ENCODE measurements around the gene MVB12B. TPM values are rescaled to one million over a fixed set of nuclear protein-coding genes. Genes with fewer than 3 reads are reported as not detected.
"Not testable (repeated sequence)": the region's sequence is repeated elsewhere in the genome, so short reads cannot be mapped to it uniquely, and the experiment has no call there.

MVB12B gene
- total and polyA plus RNA-seq, 7 experiments from 2014 or later = 1.6 to 9.7 (median 3.8) TPM

GRCh38 chr9:126534431-126535186, 208.0 kb downstream of the MVB12B start:
- H3K9me3 ChIP-seq (ENCODE audit: control insufficient read depth in 2 of 3, low read length in 3 of 3) = no peaks in the 10 kb centered on the region
- no peak overlapping the region for H3K27ac ChIP-seq (ENCODE audit: low read depth, low read length)
- Mint-ChIP-seq H3K27me3 (peaks cover 5 to 31% (median 27%) of the 10 kb centered on the region in 5 donors), H3K36me3 (no peaks in the 10 kb centered on the region), H3K27ac (no peak overlapping the region), H3K4me3 (no peak overlapping the region), H3K9me3 (no peaks in the 10 kb centered on the region), H3K4me1 (peaks cover 0 to 2% (median 0%) of the 10 kb centered on the region in 7 donors)
- POLR2A ChIA-PET = no interaction called here
- H3K27me3 ChIP-seq (ENCODE audit: control insufficient read depth in 2 of 2, insufficient read depth in 2 of 2, low read length in 2 of 2) = no peaks in the 10 kb centered on the region
- no peaks in the 10 kb centered on the region for H3K4me1 ChIP-seq (ENCODE audit: control insufficient read depth in 2 of 2, insufficient read depth in 2 of 2, low read length in 2 of 2)
- intact Hi-C loops (cut with micrococcal nuclease) = no loop called here
- no peak for DNase-seq
- CTCF ChIA-PET = no interaction called here
- no peaks in the 10 kb centered on the region for H3K36me3 ChIP-seq (ENCODE audit: control insufficient read depth in 2 of 3, insufficient read depth in 3 of 3, low read length in 3 of 3)
- no peak overlapping the region for H3K4me3 ChIP-seq (ENCODE audit: low read length)
- ATAC-seq = no peak

- DNase-seq (no peak), ATAC-seq (no peak)
- Histone ChIP-seq H3K36me3 (ENCODE audit: control insufficient read depth in 2 of 3, insufficient read depth in 3 of 3, low read length in 3 of 3) (no peaks in the 10 kb centered on the region), H3K27me3 (ENCODE audit: control insufficient read depth in 2 of 2, insufficient read depth in 2 of 2, low read length in 2 of 2) (no peaks in the 10 kb centered on the region), H3K27ac (ENCODE audit: low read depth, low read length) (no peak overlapping the region), H3K4me1 (ENCODE audit: control insufficient read depth in 2 of 2, insufficient read depth in 2 of 2, low read length in 2 of 2) (no peaks in the 10 kb centered on the region), H3K4me3 (ENCODE audit: low read length) (no peak overlapping the region), H3K9me3 (ENCODE audit: control insufficient read depth in 2 of 3, low read length in 3 of 3) (no peaks in the 10 kb centered on the region)
- no peaks in the 10 kb centered on the region for H3K9me3 Mint-ChIP-seq
- H3K27me3 Mint-ChIP-seq = peaks cover 5 to 34% (median 31%) of the 10 kb centered on the region in 5 donors
- no peak overlapping the region for H3K4me3 Mint-ChIP-seq
- POLR2A ChIA-PET = no interaction called here
- peaks cover 0 to 2% (median 0%) of the 10 kb centered on the region in 7 donors for H3K4me1 Mint-ChIP-seq
- no peak overlapping the region for H3K27ac Mint-ChIP-seq
- CTCF ChIA-PET = no interaction called here
- intact Hi-C loops (cut with micrococcal nuclease) = no loop called here
- no peaks in the 10 kb centered on the region for H3K36me3 Mint-ChIP-seq
Measured at GRCh38 chr9:126536131-126536530, 209.5 kb downstream of the MVB12B start.

GRCh38 chr9:126536841-126537465, 210.3 kb downstream of the MVB12B start:
- peaks cover 5 to 33% (median 31%) of the 10 kb centered on the region in 5 donors for H3K27me3 Mint-ChIP-seq
- intact Hi-C loops (cut with micrococcal nuclease) = no loop called here
- H3K27ac Mint-ChIP-seq = no peak overlapping the region
- POLR2A ChIA-PET = no interaction called here
- Histone ChIP-seq H3K9me3 (ENCODE audit: control insufficient read depth in 2 of 3, low read length in 3 of 3) (no peaks in the 10 kb centered on the region), H3K36me3 (ENCODE audit: control insufficient read depth in 2 of 3, insufficient read depth in 3 of 3, low read length in 3 of 3) (no peaks in the 10 kb centered on the region), H3K27me3 (ENCODE audit: control insufficient read depth in 2 of 2, insufficient read depth in 2 of 2, low read length in 2 of 2) (no peaks in the 10 kb centered on the region), H3K4me3 (ENCODE audit: low read length) (no peak overlapping the region), H3K4me1 (ENCODE audit: control insufficient read depth in 2 of 2, insufficient read depth in 2 of 2, low read length in 2 of 2) (no peaks in the 10 kb centered on the region), H3K27ac (ENCODE audit: low read depth, low read length) (no peak overlapping the region)
- CTCF ChIA-PET = no interaction called here
- H3K36me3 Mint-ChIP-seq = no peaks in the 10 kb centered on the region
- H3K4me1 Mint-ChIP-seq = peaks cover 0 to 2% (median 0%) of the 10 kb centered on the region in 7 donors
- DNase-seq = no peak
- H3K4me3 Mint-ChIP-seq = no peak overlapping the region
- ATAC-seq = no peak
- H3K9me3 Mint-ChIP-seq = no peaks in the 10 kb centered on the region

GRCh38 chr9:126538550-126538949, 211.9 kb downstream of the MVB12B start:
- Mint-ChIP-seq H3K27me3 (peaks cover 5 to 31% (median 28%) of the 10 kb centered on the region in 5 donors), H3K4me1 (peaks cover 0 to 2% (median 0%) of the 10 kb centered on the region in 7 donors), H3K36me3 (no peaks in the 10 kb centered on the region), H3K4me3 (no peak overlapping the region), H3K9me3 (no peaks in the 10 kb centered on the region), H3K27ac (no peak overlapping the region)
- CTCF ChIA-PET = interaction anchor here (0.7 kb wide), 1 partner anchor 20 kb away, joined by 3 read pairs; no protein-coding TSS in a partner anchor
- no peak for DNase-seq
- no peak overlapping the region for H3K27ac ChIP-seq (ENCODE audit: low read depth, low read length)
- ATAC-seq = no peak
- POLR2A ChIA-PET = interaction anchor here (0.6 kb wide), 1 partner anchor 18 kb away, joined by 7 read pairs; no protein-coding TSS in a partner anchor
- intact Hi-C loops (cut with micrococcal nuclease) = no loop called here
- no peaks in the 10 kb centered on the region for H3K27me3 ChIP-seq (ENCODE audit: control insufficient read depth in 2 of 2, insufficient read depth in 2 of 2, low read length in 2 of 2)
- H3K9me3 ChIP-seq (ENCODE audit: control insufficient read depth in 2 of 3, low read length in 3 of 3) = no peaks in the 10 kb centered on the region
- no peaks in the 10 kb centered on the region for H3K4me1 ChIP-seq (ENCODE audit: control insufficient read depth in 2 of 2, insufficient read depth in 2 of 2, low read length in 2 of 2)
- no peaks in the 10 kb centered on the region for H3K36me3 ChIP-seq (ENCODE audit: control insufficient read depth in 2 of 3, insufficient read depth in 3 of 3, low read length in 3 of 3)
- no peak overlapping the region for H3K4me3 ChIP-seq (ENCODE audit: low read length)

- H3K4me1 Mint-ChIP-seq; POLR2A ChIA-PET; H3K27me3 ChIP-seq (ENCODE audit: control insufficient read depth in 2 of 2, insufficient read depth in 2 of 2, low read length in 2 of 2); H3K9me3 Mint-ChIP-seq; DNase-seq; ATAC-seq; CTCF ChIA-PET; H3K36me3 ChIP-seq (ENCODE audit: control insufficient read depth in 2 of 3, insufficient read depth in 3 of 3, low read length in 3 of 3); H3K9me3 ChIP-seq (ENCODE audit: control insufficient read depth in 2 of 3, low read length in 3 of 3); intact Hi-C loops (cut with micrococcal nuclease); H3K27ac Mint-ChIP-seq; H3K36me3 Mint-ChIP-seq; H3K4me1 ChIP-seq (ENCODE audit: control insufficient read depth in 2 of 2, insufficient read depth in 2 of 2, low read length in 2 of 2); H3K4me3 ChIP-seq (ENCODE audit: low read length); H3K4me3 Mint-ChIP-seq; H3K27ac ChIP-seq (ENCODE audit: low read depth, low read length): not testable (repeated sequence)
- H3K27me3 Mint-ChIP-seq = peaks cover 0 to 27% (median 24%) of the 10 kb centered on the region in 5 donors
Measured at GRCh38 chr9:126540398-126540797, 213.8 kb downstream of the MVB12B start.

GRCh38 chr9:126543490-126543889, 216.9 kb downstream of the MVB12B start:
- no peaks in the 10 kb centered on the region for H3K9me3 Mint-ChIP-seq
- H3K9me3 ChIP-seq (ENCODE audit: control insufficient read depth in 2 of 3, low read length in 3 of 3) = no peaks in the 10 kb centered on the region
- H3K4me1 Mint-ChIP-seq = peaks cover 0 to 2% (median 0%) of the 10 kb centered on the region in 7 donors
- ChIA-PET CTCF (no interaction called here), POLR2A (no interaction called here)
- DNase-seq (no peak), ATAC-seq (no peak)
- H3K27me3 ChIP-seq (ENCODE audit: control insufficient read depth in 2 of 2, insufficient read depth in 2 of 2, low read length in 2 of 2) = no peaks in the 10 kb centered on the region
- no peak overlapping the region for H3K27ac Mint-ChIP-seq
- H3K27ac ChIP-seq (ENCODE audit: low read depth, low read length) = no peak overlapping the region
- intact Hi-C loops (cut with micrococcal nuclease) = no loop called here
- no peak overlapping the region for H3K4me3 Mint-ChIP-seq
- H3K36me3 ChIP-seq (ENCODE audit: control insufficient read depth in 2 of 3, insufficient read depth in 3 of 3, low read length in 3 of 3) = no peaks in the 10 kb centered on the region
- no peak overlapping the region for H3K4me3 ChIP-seq (ENCODE audit: low read length)
- H3K36me3 Mint-ChIP-seq = no peaks in the 10 kb centered on the region
- H3K4me1 ChIP-seq (ENCODE audit: control insufficient read depth in 2 of 2, insufficient read depth in 2 of 2, low read length in 2 of 2) = no peaks in the 10 kb centered on the region
- H3K27me3 Mint-ChIP-seq = peaks cover 0 to 15% (median 12%) of the 10 kb centered on the region in 5 donors

- Mint-ChIP-seq H3K27me3 (peaks cover 0 to 5% (median 0%) of the 10 kb centered on the region in 5 donors), H3K36me3 (no peaks in the 10 kb centered on the region), H3K4me1 (peaks cover 0 to 2% (median 0%) of the 10 kb centered on the region in 7 donors), H3K27ac (no peak overlapping the region), H3K9me3 (no peaks in the 10 kb centered on the region), H3K4me3 (no peak overlapping the region)
- Histone ChIP-seq H3K9me3 (ENCODE audit: control insufficient read depth in 2 of 3, low read length in 3 of 3) (no peaks in the 10 kb centered on the region), H3K4me1 (ENCODE audit: control insufficient read depth in 2 of 2, insufficient read depth in 2 of 2, low read length in 2 of 2) (no peaks in the 10 kb centered on the region), H3K4me3 (ENCODE audit: low read length) (no peak overlapping the region), H3K27me3 (ENCODE audit: control insufficient read depth in 2 of 2, insufficient read depth in 2 of 2, low read length in 2 of 2) (no peaks in the 10 kb centered on the region), H3K27ac (ENCODE audit: low read depth, low read length) (no peak overlapping the region), H3K36me3 (ENCODE audit: control insufficient read depth in 2 of 3, insufficient read depth in 3 of 3, low read length in 3 of 3) (no peaks in the 10 kb centered on the region)
- ChIA-PET POLR2A (no interaction called here), CTCF (no interaction called here)
- ATAC-seq (no peak), DNase-seq (no peak)
- intact Hi-C loops (cut with micrococcal nuclease) = no loop called here
Measured at GRCh38 chr9:126545106-126545505, 218.5 kb downstream of the MVB12B start.

Measured in naive thymus-derived CD4-positive, alpha-beta T cell (primary cell).